Kasumi-1 (cell line): ENCODE results near the gene GARIN1A.

ENCODE experiments used
- DNase-seq, 2 experiments: peaks; one replicate each; lab custom pipeline; 2025; lab: John Stamatoyannopoulos, UW

The GARIN1A gene

GRCh38 chr7:128718967-128719642 is 47.0 kb downstream of the GARIN1A start:
- DNase-seq: no peak

- no peak for DNase-seq
Measured at GRCh38 chr7:128721376-128721775, 49.3 kb downstream of the GARIN1A start.
